ENCODE data around the gene CPZ.

Gene CPZ

DNA sequence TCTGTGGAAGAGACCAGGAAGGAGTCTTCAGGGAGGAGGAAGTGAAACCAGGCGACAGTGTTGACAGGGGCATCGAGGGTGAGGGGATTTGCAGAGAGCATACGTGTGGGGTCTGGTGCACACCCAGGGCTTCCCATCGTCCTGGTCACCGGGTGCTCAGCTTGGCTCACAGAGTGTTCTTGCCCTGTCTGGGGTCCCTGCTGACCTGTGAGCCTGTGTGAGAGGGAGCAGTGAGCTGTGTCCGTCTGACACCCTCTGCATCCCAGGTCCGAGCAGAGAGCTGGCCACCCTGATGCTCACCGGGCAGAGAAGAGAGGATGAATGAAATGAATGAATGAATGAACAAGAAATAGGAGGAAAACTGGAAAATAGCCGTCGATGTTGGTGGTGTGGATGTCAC, 46.5 kb downstream of the CPZ start:
- no peak for DNase-seq

DNA sequence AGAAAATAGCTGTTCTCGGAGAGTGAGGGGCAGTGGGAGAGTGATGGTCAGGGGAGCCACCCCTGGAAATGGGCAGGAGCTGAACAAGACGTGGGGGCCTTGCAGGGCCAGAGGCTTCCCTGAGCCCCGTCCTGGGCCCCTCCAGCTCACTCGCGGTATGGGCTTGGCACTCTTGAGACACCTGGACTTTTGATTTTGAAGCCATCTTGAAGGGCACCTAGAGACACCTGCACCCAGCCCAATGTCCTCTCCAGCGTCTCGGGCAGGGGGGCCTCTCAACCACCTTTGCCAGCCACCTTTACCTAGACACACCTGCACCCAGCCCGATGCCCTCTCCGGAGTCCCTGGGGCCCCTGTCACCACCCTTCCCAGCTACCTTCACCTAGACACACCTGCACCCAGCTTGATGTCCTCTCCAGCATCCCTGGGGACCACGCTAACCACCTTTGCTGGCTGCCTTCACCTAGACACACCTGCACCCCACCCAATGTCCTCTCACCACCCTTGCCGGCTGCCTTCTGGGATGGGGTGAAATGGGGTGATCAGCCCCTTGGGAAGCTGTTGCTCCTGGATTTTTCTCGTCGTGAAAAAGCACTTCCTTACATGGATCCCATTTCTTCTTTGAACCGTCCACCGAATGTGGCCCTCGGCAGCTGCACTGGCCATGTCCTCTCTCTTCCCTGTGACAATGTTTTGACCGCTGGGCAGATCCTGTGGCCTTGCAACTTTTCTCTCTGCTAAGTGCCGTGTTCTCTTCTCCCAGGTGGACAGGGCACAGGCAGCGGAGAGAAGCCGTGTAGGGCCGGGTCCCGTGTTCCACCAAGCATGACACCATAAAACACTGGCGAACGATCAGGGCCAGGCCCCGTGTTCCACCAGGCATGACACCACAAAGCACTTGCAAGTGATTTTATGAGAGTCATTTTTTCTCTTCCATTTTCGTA, 47.5 kb downstream of the CPZ start:
- DNase-seq: no peak

DNA sequence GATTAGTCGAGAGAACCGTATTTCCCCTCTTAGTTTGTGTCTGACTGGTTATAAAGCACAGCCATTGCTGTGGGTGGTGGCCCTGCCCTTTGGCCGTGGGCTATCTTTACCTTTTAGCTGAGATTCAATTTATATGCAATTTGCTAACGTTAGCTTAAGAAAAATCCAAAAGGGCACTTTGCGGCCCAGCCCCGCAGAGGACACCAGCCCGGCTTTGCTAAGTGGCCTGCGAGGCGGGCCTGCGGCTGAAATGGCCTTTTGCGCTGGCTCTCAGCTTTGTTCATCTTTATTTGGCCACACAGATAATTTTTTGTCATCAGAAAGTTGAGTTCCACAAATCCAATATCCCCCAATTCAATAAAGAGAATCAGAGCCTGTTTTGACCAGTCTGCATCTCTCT, 48.3 kb downstream of the CPZ start:
- no peak for DNase-seq

DNA sequence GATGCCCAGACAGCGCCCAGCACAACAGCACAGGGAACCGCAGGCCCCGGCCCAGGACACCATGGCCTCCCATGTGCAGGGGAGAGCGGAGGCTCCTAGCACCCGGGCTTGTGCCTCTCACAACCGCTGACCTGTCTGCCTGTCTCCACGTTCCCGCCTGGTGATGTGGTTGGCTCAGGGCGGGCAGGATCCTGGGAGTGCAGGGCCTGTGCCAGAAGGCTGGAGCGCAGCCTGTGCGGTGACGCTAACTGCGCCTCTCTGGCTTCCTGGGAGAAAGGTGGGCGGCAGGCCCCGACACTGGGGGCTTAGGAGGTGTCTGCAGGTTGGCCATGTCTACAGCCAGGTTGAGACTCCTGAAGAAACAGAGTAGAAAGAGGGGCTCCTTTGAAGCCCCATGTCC, 48.7 kb downstream of the CPZ start:
- DNase-seq: no peak

DNA sequence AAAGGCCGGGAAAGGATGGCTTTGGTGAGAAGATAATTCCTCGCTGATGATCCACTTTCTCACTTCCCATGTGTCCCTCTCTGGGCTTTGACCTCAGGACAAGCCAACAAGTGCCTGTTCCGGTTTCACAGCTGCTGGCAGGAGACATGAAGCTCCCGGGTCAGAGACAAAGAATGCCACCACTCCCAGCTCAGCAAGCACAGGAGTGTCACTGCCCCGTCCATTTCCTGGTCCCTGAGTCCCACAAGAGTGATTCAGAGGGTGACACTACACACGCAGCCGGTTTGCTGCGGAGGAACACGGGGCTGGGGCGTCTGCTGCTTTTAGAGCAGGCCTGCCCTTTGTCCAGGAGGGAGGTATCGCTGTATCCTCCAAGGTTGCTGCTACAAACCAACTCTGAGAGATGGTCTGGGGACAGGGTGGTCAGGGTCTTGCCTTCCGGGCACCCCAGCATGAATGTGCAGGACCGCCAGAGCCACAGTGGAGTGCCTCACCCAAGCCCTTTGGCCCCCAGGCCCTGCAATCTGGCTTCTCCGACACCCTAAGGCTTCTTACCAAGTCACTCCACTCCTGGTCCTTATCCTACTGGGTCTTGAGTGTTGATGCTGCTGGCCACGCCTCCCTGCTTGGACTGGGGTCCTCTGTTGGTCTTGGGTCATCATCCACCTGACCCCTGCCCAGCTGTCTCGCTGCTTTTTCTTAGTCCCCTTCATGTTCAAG, 49.5 kb downstream of the CPZ start:
- no peak for DNase-seq

- DNase-seq: no peak
Measured at GRCh38 chr4:8642651-8643321, 50.2 kb downstream of the CPZ start.

DNA sequence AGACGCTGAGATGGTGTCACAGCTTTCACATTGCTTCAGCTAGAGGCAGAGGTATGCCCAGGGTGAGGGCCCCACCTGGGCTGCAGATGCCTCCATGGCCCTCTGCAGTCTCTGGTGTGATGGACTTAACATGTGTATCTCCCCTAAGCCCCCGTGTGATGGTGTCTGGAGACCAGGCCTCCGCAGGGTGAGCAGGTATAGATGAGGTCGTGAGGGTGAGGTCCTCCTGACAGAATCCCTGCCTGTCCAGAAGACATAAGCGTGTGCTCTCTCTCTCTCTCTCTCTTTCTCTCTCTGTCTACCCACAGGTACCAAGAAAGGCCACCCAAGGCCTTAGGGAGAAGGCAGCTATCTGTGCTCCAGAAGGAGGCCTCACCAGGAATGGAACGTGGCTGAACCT, 50.9 kb downstream of the CPZ start:
- no peak for DNase-seq

- no peak for DNase-seq
Measured at GRCh38 chr4:8643986-8644385, 51.4 kb downstream of the CPZ start.

- DNase-seq: no peak
Measured at GRCh38 chr4:8644461-8644891, 51.9 kb downstream of the CPZ start.

GRCh38 chr4:8644966-8645752, 52.6 kb downstream of the CPZ start:
- no peak for DNase-seq

GRCh38 chr4:8645753-8646124, 53.2 kb downstream of the CPZ start:
- DNase-seq: no peak

GRCh38 chr4:8646296-8647093, 53.9 kb downstream of the CPZ start:
- no peak for DNase-seq

DNA sequence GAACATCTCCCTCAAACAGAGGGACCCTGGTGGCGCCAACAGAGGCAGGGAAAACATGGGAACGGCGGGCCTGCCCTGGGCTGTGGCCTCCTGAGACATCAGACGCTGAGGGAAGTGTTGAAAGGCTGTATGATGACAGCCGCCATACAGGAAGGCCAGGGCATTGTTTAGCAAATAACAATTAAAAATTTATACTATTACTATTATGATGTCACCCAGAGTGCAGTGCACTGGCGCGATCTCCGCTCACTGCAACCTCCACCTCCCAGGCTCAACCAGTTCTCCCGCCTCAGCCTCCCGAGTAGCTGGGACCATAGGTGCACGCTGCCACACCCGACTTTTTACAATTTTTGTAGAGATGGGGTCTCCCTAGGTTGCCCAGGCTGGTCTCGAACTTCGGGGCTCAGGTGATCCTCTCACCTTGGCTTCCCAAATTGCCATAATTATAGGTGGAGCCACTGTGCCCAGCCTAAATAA, 54.6 kb downstream of the CPZ start:
- no peak for DNase-seq

GRCh38 chr4:8647626-8648025, 55.1 kb downstream of the CPZ start:
- DNase-seq: no peak

- no peak for DNase-seq
Measured at GRCh38 chr4:8648296-8648695, 55.7 kb downstream of the CPZ start.

GRCh38 chr4:8648816-8649630, 56.5 kb downstream of the CPZ start:
- DNase-seq: no peak

DNA sequence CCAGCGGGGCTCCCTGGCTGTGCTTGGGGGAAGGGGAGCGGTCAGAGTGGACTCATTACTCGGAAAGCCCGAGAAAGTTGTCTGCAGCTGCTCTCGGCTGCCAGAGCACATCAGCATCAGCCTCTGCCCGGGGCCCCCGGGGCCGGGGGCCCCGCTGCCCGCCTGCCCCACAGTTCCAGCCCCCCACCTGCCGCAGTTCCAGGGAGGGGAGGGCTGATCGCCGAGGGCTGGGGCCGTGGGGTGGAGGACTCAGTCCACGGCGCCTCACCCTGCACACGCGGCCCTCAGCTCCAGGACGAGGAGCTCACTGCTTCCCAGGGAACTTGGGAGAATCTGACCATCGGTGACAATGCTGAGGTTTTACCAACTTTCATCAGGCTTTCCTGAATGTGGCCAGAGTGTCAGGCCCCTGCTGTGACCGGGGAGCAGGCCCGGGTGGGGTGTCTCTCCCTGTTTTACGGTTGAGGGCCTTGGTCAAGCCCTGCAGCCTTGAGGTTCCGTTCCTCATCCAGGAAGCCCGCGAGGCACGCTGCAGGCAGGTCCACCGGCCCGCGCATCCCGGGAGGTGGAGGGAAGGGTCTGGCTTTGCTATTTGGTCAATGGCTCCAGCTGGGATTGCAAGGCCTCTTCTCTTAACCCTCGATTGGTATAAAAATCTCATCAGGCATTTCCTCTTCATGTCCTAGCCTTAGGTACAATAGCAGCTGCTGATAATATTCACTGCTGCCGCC, 57.2 kb downstream of the CPZ start:
- DNase-seq: no peak

DNA sequence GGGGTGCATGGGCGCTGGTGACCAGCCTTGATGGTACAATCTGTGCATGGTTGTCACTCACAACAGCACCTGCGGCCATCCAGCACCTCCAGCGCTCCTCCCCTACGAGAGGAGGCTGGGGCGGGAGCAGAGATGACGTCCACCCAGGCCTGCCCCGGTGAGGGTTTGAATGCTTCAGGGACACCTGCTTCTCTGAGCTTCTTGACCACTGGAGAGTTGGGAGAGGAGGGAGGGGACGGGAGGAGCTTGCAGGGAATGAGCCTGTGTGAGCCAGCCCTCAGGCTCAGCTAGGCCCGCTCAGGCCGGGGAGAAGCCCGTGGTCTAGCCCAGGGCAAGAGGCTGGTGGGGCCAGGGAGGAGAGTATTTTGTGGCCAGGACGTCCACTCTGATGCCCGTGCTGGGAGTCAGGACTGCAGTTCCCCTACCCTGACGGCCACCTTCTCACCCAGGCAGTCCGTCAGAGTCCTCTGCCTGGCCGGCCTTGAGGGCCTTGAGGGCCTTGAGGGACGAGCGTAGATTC, 59.2 kb downstream of the CPZ start:
- no peak for DNase-seq
